Breast epithelium (tissue), 4 donors: ENCODE data around the gene TINAG. TPM values are rescaled to one million over a fixed set of nuclear protein-coding genes. Genes with fewer than 3 reads are reported as not detected.

ENCODE experiments used
- DNase-seq, 2 donors: peaks; one replicate each; pipeline ENCODE4 v3.0.0-alpha.2; 2019; ENCODE audit warnings: low spot score in 2 of 2
- H3K27ac ChIP-seq, 2 donors: fragments of 200-600 bp; sonication (generic) in 1 of 2; one replicate each; pipeline ENCODE4 v1.5.1; 2016 to 2019; ENCODE audit warnings: mild to moderate bottlenecking in 1 of 2
- H3K27me3 ChIP-seq, 2 donors: fragments of 200-600 bp; sonication (generic) in 1 of 2; one replicate each; pipeline versions ENCODE4 v1.5.1 to v1.6.0; 2017 to 2019; ENCODE audit warnings: control low read depth in 1 of 2, mild to moderate bottlenecking in 1 of 2
- H3K36me3 ChIP-seq: fragments of 200-600 bp; one replicate; pipeline ENCODE4 v1.5.1; 2019
- H3K4me1 ChIP-seq, 2 donors: fragments of 200-600 bp; sonication (generic); one replicate each; pipeline ENCODE4 v1.5.1; 2016 to 2019; ENCODE audit warnings: control low read depth in 1 of 2
- H3K4me3 ChIP-seq, 3 donors: fragments of 200-600 bp; sonication (generic); 1 replicate in 2 of 3; 2 replicates in 1 of 3; pipeline ENCODE4 v1.5.1; 2016 to 2019; ENCODE audit warnings: mild to moderate bottlenecking in 3 of 3, moderate library complexity in 2 of 3
- H3K9me3 ChIP-seq, 2 donors: fragments of 200-600 bp; sonication (generic) in 1 of 2; one replicate each; pipeline ENCODE4 v1.5.1; 2016 to 2019; ENCODE audit warnings: control low read depth in 1 of 2
- CTCF ChIP-seq, 3 donors: fragments of 450-650 bp; IDR thresholded peaks; one replicate each; pipeline ENCODE4 v1.5.1; 2016 to 2017; ENCODE audit warnings: antibody characterized with exemption in 3 of 3, mild to moderate bottlenecking in 3 of 3, moderate library complexity in 3 of 3
- POLR2A ChIP-seq: fragments of 450-650 bp; IDR thresholded peaks from one replicate; pipeline ENCODE4 v1.6.1; 2016; ENCODE audit warnings: antibody characterized with exemption, mild to moderate bottlenecking, moderate library complexity
- POLR2AphosphoS5 ChIP-seq, 3 donors: sonication (generic); formaldehyde crosslinking; IDR thresholded peaks; one replicate each; pipeline ENCODE4 v1.6.1; 2017; ENCODE audit warnings: antibody characterized with exemption in 3 of 3
- intact Hi-C: fragments of 100-400 bp; cut with DNase I; formaldehyde crosslinking; loops from one replicate; pipeline ENCODE4 v1.15.1; 2023; ENCODE audit warnings: low total_unique reads
- total RNA-seq, 3 donors: library from RNA; depleted of rRNA; stranded (reverse); fragments of >200 nt; gene quantifications; one replicate each; pipeline ENCODE4 v1.1.0, GENCODE V29; 2016

TINAG gene
- total RNA-seq, 3 donors from 2014 or later = not detected

DNA sequence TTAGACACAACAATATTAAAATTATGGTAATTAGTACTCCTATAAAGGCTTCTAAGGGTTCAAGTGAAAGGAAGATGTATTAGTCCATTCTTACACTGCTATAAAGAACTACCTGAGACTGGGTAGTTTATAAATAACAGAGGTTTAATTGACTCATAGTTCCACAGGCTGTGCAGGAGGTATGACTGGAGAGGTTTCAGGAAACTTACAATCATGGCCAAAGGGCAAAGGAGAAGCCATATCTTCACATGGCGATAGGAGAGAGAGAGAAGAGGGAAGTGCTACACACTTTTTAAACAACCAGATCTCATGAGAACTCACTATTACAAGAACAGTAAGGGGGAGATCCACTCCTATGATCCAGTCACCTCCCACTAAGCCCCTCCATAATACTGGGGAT is 52.9 kb downstream of the TINAG start:
- intact Hi-C loops = no loop called here
- DNase-seq = no peak
- TF ChIP-seq POLR2A (no peak), CTCF (IDR thresholded peaks at IDR 0.05) (no peak), POLR2AphosphoS5 (IDR thresholded peaks at IDR 0.05) (no peak)
- Histone ChIP-seq H3K4me3 (no peak overlapping the region), H3K27ac (no peak overlapping the region), H3K9me3 (no peaks in the 10 kb centered on the region), H3K4me1 (no peaks in the 10 kb centered on the region), H3K27me3 (no peaks in the 10 kb centered on the region), H3K36me3 (no peaks in the 10 kb centered on the region)

DNA sequence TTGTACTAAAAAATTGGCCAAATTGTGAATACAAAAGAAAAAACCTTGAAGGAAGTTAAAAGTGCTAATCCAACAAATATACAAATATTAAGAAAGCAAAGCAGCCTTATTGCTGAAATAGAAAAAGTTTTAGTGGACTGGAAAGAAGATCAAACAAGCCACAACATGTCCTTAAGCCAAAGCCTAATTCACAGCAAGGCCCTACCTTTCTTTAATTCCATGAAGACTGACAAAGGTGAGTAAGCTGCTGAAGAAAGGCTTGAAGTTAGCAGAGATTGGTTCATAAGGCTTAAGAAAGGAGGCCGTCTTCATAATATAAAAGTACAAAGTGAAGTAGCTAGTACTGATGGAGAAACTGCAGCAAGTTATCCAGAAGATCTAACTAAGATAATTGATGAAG is 53.5 kb downstream of the TINAG start:
- Histone ChIP-seq H3K36me3 (no peaks in the 10 kb centered on the region), H3K27me3 (no peaks in the 10 kb centered on the region), H3K4me3 (no peak overlapping the region), H3K27ac (no peak overlapping the region), H3K9me3 (no peaks in the 10 kb centered on the region), H3K4me1 (no peaks in the 10 kb centered on the region)
- DNase-seq = no peak
- TF ChIP-seq CTCF (IDR thresholded peaks at IDR 0.05) = no peak
- TF ChIP-seq POLR2A = no peak
- intact Hi-C loops = no loop called here

- H3K27me3 ChIP-seq = no peaks in the 10 kb centered on the region
- no peak overlapping the region for H3K4me3 ChIP-seq
- DNase-seq = no peak
- H3K4me1 ChIP-seq = no peaks in the 10 kb centered on the region
- H3K27ac ChIP-seq = no peak overlapping the region
- H3K36me3 ChIP-seq = no peaks in the 10 kb centered on the region
- intact Hi-C loops = no loop called here
- no peaks in the 10 kb centered on the region for H3K9me3 ChIP-seq
- TF ChIP-seq CTCF (IDR thresholded peaks at IDR 0.05) (no peak), POLR2AphosphoS5 (IDR thresholded peaks at IDR 0.05) (no peak), POLR2A (no peak)
These were observed 58.6 kb downstream of the TINAG start for GRCh38 chr6:54366667-54367327.

DNA sequence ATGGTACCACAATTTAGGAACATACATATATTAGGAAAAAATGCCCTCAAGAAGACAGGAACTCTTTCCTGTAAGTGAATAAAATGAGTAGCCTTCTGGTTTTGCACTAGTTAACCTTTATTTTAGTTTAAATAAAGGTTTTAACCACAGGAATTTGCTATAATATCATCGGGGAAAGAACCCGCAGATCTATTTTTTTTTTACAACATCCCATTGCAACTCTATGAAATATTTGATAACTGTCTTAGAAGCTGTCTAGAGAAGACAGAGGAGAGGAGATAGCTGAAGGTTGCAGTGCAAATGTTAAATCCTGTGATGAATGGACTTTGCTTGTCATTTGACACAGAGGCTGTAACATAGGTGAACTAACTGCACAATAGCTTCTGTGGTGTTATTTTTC is 69.5 kb downstream of the TINAG start:
- TF ChIP-seq CTCF (IDR thresholded peaks at IDR 0.05) (no peak), POLR2AphosphoS5 (IDR thresholded peaks at IDR 0.05) (no peak), POLR2A (no peak)
- H3K9me3 ChIP-seq = no peaks in the 10 kb centered on the region
- H3K27ac ChIP-seq = no peak overlapping the region
- DNase-seq = no peak
- H3K36me3 ChIP-seq = no peaks in the 10 kb centered on the region
- no peaks in the 10 kb centered on the region for H3K27me3 ChIP-seq
- H3K4me1 ChIP-seq = no peaks in the 10 kb centered on the region
- H3K4me3 ChIP-seq = no peak overlapping the region
- intact Hi-C loops = no loop called here

GRCh38 chr6:54386295-54386694 is 78.1 kb downstream of the TINAG start:
- Histone ChIP-seq H3K36me3 (no peaks in the 10 kb centered on the region), H3K4me1 (no peaks in the 10 kb centered on the region), H3K9me3 (no peaks in the 10 kb centered on the region), H3K27me3 (no peaks in the 10 kb centered on the region), H3K27ac (no peak overlapping the region), H3K4me3 (no peak overlapping the region)
- DNase-seq = no peak
- TF ChIP-seq POLR2AphosphoS5 (IDR thresholded peaks at IDR 0.05) (no peak), POLR2A (no peak), CTCF (IDR thresholded peaks at IDR 0.05) (no peak)
- intact Hi-C loops = no loop called here
